ENCODE results near the gene EBF3. TPM values are rescaled to one million over a fixed set of nuclear protein-coding genes. Genes with fewer than 3 reads are reported as not detected.

Gene EBF3
- total and polyA plus RNA-seq, 9 of the 15 experiments (the other 6 are each of a cell fraction or from before 2014, with no cell fraction given): not detected

- H3K27me3 ChIP-seq (ENCODE audit: control insufficient read depth in 2 of 2, insufficient read depth in 2 of 2, low read length in 2 of 2): peaks cover 4 to 29% of the 10 kb centered on the region in 2 experiments; a peak in 4 of 5 replicates
- H3K79me2 ChIP-seq (ENCODE audit: control insufficient read depth, insufficient read depth, low read length): no peaks in the 10 kb centered on the region
- no peaks in the 10 kb centered on the region for H3K4me1 ChIP-seq (replicated peaks in 1 of 2; ENCODE audit: control insufficient read depth in 2 of 2, insufficient read depth in 2 of 2, low read length in 2 of 2)
- no peak overlapping the region for H3K4me3 ChIP-seq
- H3K4me2 ChIP-seq (ENCODE audit: insufficient read depth, low read length): no peak overlapping the region
- intact Hi-C loops (cut with micrococcal nuclease) (no loop called here), in situ Hi-C loops (cut with MboI) (no loop called here)
- POLR2A ChIA-PET: interaction anchor here (0.6 kb wide), 1 partner anchor 718 kb away, joined by 4 read pairs; no protein-coding TSS in a partner anchor
- DNase-seq (ENCODE audit: extremely low read depth in 1 of 4, low spot score in 3 of 4) (no peak), FAIRE-seq (no peak), ATAC-seq (no peak)
- H3K9me1 ChIP-seq (ENCODE audit: control insufficient read depth, insufficient read depth, low read length): no peaks in the 10 kb centered on the region
- H3K36me3 ChIP-seq (ENCODE audit: control insufficient read depth, insufficient read depth, low read length): no peaks in the 10 kb centered on the region
- no peak overlapping the region for H3K9ac ChIP-seq (ENCODE audit: insufficient read depth in 1 of 2, low read depth in 2 of 2, low read length in 2 of 2)
- no peak overlapping the region for H2AFZ ChIP-seq (ENCODE audit: low read depth, low read length)
- 0% methylated on average over 4 of the region's 14 CpGs for WGBS (ENCODE audit: insufficient coverage, low coverage, missing lambda C conversion rate)
- no peaks in the 10 kb centered on the region for H3K9me3 ChIP-seq (replicated peaks; ENCODE audit: control insufficient read depth, insufficient read depth, low read depth, low read length)
- H3K27ac ChIP-seq (ENCODE audit: extremely low read depth, low read depth, low read length): no peak overlapping the region
- CTCF ChIA-PET (ENCODE audit: low intra/inter-chr PET ratio): no interaction called here
- no TSS peak for BruUV-seq (replicated peaks)
- H4K20me1 ChIP-seq (replicated peaks; ENCODE audit: control insufficient read depth, insufficient read depth, low read length): no peaks in the 10 kb centered on the region
- no peak for TF ChIP-seq BRCA1 (IDR thresholded peaks at IDR 0.05)
- TF ChIP-seq BRCA1 (CRISPR knock-in tag; IDR thresholded peaks at IDR 0.05): no peak
- TF ChIP-seq ILK (tag; IDR thresholded peaks at IDR 0.05; ENCODE audit: borderline replicate concordance, low read depth): no peak
- TF ChIP-seq NELFE (IDR thresholded peaks at IDR 0.05; ENCODE audit: insufficient read depth, insufficient read length): no peak
- no peak for TF ChIP-seq ZBTB26 (CRISPR knock-in tag; IDR thresholded peaks at IDR 0.05)
- TF ChIP-seq KLF6 (CRISPR knock-in tag; IDR thresholded peaks at IDR 0.05; ENCODE audit: borderline replicate concordance): no peak
- TF ChIP-seq ZNF830 (CRISPR knock-in tag; IDR thresholded peaks at IDR 0.05): no peak
- TF ChIP-seq NFYB (IDR thresholded peaks at IDR 0.05; ENCODE audit: extremely low read depth, insufficient read length): no peak
- TF ChIP-seq ELF4 (CRISPR knock-in tag; IDR thresholded peaks at IDR 0.05): no peak
- no peak for TF ChIP-seq SP2 (IDR thresholded peaks at IDR 0.05; ENCODE audit: extremely low read depth, low read depth, low read length, poor library complexity, severe bottlenecking)
- no peak for TF ChIP-seq ZNF609 (CRISPR knock-in tag; IDR thresholded peaks at IDR 0.05; ENCODE audit: borderline replicate concordance)
- TF ChIP-seq CREB5 (CRISPR knock-in tag; IDR thresholded peaks at IDR 0.05): no peak
- TF ChIP-seq BRD9 (IDR thresholded peaks at IDR 0.05; ENCODE audit: low read depth, partially characterized antibody): no peak
- TF ChIP-seq GTF2B (IDR thresholded peaks at IDR 0.05; ENCODE audit: extremely low read depth, insufficient read length): no peak
Observed at GRCh38 chr10:129796710-129797420, 167.2 kb downstream of the EBF3 start.
